ENCODE data around the gene TMEM184C.

Gene TMEM184C

DNA sequence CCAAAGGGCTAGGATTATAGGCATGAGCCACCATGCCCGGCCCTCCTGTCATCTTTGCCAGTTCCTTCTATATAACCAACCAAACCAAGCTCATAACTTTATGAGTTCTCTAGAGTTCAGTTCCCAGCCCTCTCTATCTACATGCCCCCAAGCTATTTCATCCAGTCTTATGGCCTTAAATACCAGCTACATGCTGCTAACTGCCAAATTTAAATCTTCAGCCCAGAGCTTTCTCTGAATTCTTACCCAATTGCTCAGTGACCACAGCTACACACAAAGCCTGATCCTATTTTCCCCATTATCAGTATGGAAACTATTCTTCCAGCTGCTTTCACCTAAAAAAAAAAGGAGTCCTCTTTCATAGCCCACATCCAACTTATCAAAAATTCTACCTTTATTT is 23.1 kb downstream of the TMEM184C start:
- no peak overlapping the region for H3K4me2 ChIP-seq (ENCODE audit: low read length)
- no peak overlapping the region for H3K4me3 ChIP-seq (ENCODE audit: low read length)
- H3K9me3 ChIP-seq (ENCODE audit: control insufficient read depth, insufficient read depth, low read length) = no peaks in the 10 kb centered on the region
- no peaks in the 10 kb centered on the region for H4K20me1 ChIP-seq (ENCODE audit: control insufficient read depth, insufficient read depth, low read depth, low read length)
- TF ChIP-seq EZH2phosphoT487 (IDR thresholded peaks at IDR 0.05; ENCODE audit: borderline replicate concordance, low read length) = no peak
- TF ChIP-seq, protein P1, sequence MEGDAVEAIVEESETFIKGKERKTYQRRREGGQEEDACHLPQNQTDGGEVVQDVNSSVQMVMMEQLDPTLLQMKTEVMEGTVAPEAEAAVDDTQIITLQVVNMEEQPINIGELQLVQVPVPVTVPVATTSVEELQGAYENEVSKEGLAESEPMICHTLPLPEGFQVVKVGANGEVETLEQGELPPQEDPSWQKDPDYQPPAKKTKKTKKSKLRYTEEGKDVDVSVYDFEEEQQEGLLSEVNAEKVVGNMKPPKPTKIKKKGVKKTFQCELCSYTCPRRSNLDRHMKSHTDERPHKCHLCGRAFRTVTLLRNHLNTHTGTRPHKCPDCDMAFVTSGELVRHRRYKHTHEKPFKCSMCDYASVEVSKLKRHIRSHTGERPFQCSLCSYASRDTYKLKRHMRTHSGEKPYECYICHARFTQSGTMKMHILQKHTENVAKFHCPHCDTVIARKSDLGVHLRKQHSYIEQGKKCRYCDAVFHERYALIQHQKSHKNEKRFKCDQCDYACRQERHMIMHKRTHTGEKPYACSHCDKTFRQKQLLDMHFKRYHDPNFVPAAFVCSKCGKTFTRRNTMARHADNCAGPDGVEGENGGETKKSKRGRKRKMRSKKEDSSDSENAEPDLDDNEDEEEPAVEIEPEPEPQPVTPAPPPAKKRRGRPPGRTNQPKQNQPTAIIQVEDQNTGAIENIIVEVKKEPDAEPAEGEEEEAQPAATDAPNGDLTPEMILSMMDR (IDR thresholded peaks at IDR 0.05; ENCODE audit: low read depth, low read length, poor library complexity, severe bottlenecking) = no peak
- H3K79me2 ChIP-seq (ENCODE audit: control insufficient read depth, low read length) = peaks cover 13% of the 10 kb centered on the region
- H3K36me3 ChIP-seq (ENCODE audit: control insufficient read depth, low read length) = peaks cover 55% of the 10 kb centered on the region
- no peaks in the 10 kb centered on the region for H3K27me3 ChIP-seq (ENCODE audit: control insufficient read depth, low read length)
- H3F3A ChIP-seq (ENCODE audit: control insufficient read depth, insufficient read depth) = no peaks in the 10 kb centered on the region
- no peaks in the 10 kb centered on the region for H3K4me1 ChIP-seq (ENCODE audit: control insufficient read depth, low read length)
- no peaks in the 10 kb centered on the region for H3K9me2 ChIP-seq (replicated peaks; ENCODE audit: control insufficient read depth, low read length)
- H3K27ac ChIP-seq (ENCODE audit: low read depth, low read length) = no peak overlapping the region

DNA sequence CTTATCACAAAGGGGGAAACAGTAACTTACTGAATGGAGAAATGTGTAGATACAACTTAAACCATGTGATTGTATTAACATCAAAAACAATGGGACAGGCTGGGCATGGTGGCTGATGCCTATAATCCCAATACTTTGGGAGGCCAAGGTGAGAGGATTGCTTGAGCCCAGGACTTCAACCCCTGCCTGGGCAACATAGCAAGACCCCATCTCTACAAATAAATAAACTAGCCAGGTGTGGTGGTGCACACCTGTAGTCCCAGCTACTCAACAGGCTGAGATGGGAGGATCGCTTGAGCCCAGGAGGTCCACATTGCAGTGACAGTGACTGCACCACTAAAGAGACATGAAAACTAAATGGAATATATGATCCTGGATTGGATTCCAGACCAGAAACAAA is 26.4 kb downstream of the TMEM184C start:
- no peaks in the 10 kb centered on the region for H3K9me3 ChIP-seq (ENCODE audit: control insufficient read depth, insufficient read depth, low read length)

DNA sequence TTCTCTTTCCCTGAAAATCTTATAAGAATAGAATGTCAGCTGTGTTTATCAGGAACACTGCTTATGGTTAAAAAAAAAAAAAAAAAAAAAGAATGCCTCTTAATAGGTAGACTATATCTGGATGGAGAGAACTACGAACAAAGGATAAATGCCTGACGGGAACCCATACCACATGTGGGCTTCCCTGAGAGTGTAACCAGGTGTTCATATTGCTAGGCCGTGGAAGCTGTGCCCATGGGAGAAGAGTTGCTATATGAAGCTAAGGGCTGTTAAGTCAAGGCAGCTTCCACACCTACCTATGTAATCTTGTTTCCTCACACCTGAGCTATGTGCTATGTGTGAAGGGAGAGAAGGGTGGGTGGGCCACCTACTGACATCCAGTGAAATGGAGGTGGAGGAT is 27.3 kb downstream of the TMEM184C start:
- no peak overlapping the region for H3K4me2 ChIP-seq (ENCODE audit: low read length)
- peaks cover 42% of the 10 kb centered on the region for H3K79me2 ChIP-seq (ENCODE audit: control insufficient read depth, low read length)
- H3F3A ChIP-seq (ENCODE audit: control insufficient read depth, insufficient read depth) = no peaks in the 10 kb centered on the region
- TF ChIP-seq, protein P1 (IDR thresholded peaks at IDR 0.05; ENCODE audit: low read depth, low read length, poor library complexity, severe bottlenecking) = no peak
- TF ChIP-seq EZH2phosphoT487 (IDR thresholded peaks at IDR 0.05; ENCODE audit: borderline replicate concordance, low read length) = no peak
- no peaks in the 10 kb centered on the region for H3K4me1 ChIP-seq (ENCODE audit: control insufficient read depth, low read length)
- H3K4me3 ChIP-seq (ENCODE audit: low read length) = no peak overlapping the region
- no peaks in the 10 kb centered on the region for H3K9me2 ChIP-seq (replicated peaks; ENCODE audit: control insufficient read depth, low read length)
- H3K36me3 ChIP-seq (ENCODE audit: control insufficient read depth, low read length) = peaks cover 35% of the 10 kb centered on the region
- H3K27me3 ChIP-seq (ENCODE audit: control insufficient read depth, low read length) = no peaks in the 10 kb centered on the region
- H3K27ac ChIP-seq (ENCODE audit: low read depth, low read length) = no peak overlapping the region
- H4K20me1 ChIP-seq (ENCODE audit: control insufficient read depth, insufficient read depth, low read depth, low read length) = no peaks in the 10 kb centered on the region
- H3K9me3 ChIP-seq (ENCODE audit: control insufficient read depth, insufficient read depth, low read length) = no peaks in the 10 kb centered on the region

More for the DNA sequence above, 26.4 kb downstream of the TMEM184C start:
- Histone ChIP-seq H3K9me2 (replicated peaks; ENCODE audit: control insufficient read depth, low read length) (no peaks in the 10 kb centered on the region), H3F3A (ENCODE audit: control insufficient read depth, insufficient read depth) (no peaks in the 10 kb centered on the region), H3K4me3 (ENCODE audit: low read length) (no peak overlapping the region), H3K4me2 (ENCODE audit: low read length) (no peak overlapping the region), H4K20me1 (ENCODE audit: control insufficient read depth, insufficient read depth, low read depth, low read length) (no peaks in the 10 kb centered on the region), H3K27ac (ENCODE audit: low read depth, low read length) (no peak overlapping the region), H3K27me3 (ENCODE audit: control insufficient read depth, low read length) (no peaks in the 10 kb centered on the region), H3K36me3 (ENCODE audit: control insufficient read depth, low read length) (peaks cover 34% of the 10 kb centered on the region), H3K4me1 (ENCODE audit: control insufficient read depth, low read length) (no peaks in the 10 kb centered on the region), H3K79me2 (ENCODE audit: control insufficient read depth, low read length) (peaks cover 34% of the 10 kb centered on the region)
- TF ChIP-seq, protein P1 (IDR thresholded peaks at IDR 0.05; ENCODE audit: low read depth, low read length, poor library complexity, severe bottlenecking) = no peak
- no peak for TF ChIP-seq EZH2phosphoT487 (IDR thresholded peaks at IDR 0.05; ENCODE audit: borderline replicate concordance, low read length)

Measured in DOHH2 (cell line).